Stimulated activated CD8-positive, alpha-beta memory T cell treated with anti-CD3 and anti-CD28 coated beads, Interleukin-15, amount 100 ng/mL, for 48 hours (primary cell): Measurements from ENCODE around the gene PLXDC1.
"Not testable (repeated sequence)": the region's sequence is repeated elsewhere in the genome, so short reads cannot be mapped to it uniquely, and the experiment has no call there.

ENCODE experiments used
- DNase-seq, 2 donors: peaks; one replicate each; pipeline ENCODE4 v3.0.0-alpha.2; 2020; ENCODE audit warnings: low read depth in 2 of 2

Gene PLXDC1

GRCh38 chr17:39155654-39156053, 4.2 kb upstream of the PLXDC1 start:
- DNase-seq, result no peak

- peak; percentile 77 to 81 for DNase-seq
Measured at GRCh38 chr17:39153599-39154051, 2.2 kb upstream of the PLXDC1 start.

- no peak for DNase-seq
Measured at GRCh38 chr17:39151943-39152818, 744 bp upstream of the PLXDC1 start.

GRCh38 chr17:39150795-39151149, 665 bp downstream of the PLXDC1 start:
- DNase-seq, result no peak

- no peak for DNase-seq
Measured at GRCh38 chr17:39150104-39150634, 1.3 kb downstream of the PLXDC1 start.

GRCh38 chr17:39147221-39148185, 3.9 kb downstream of the PLXDC1 start:
- DNase-seq, result no peak

- no peak for DNase-seq
Measured at GRCh38 chr17:39146273-39146672, 5.2 kb downstream of the PLXDC1 start.

GRCh38 chr17:39145143-39145542, 6.3 kb downstream of the PLXDC1 start:
- no peak for DNase-seq

GRCh38 chr17:39144416-39144840, 7.0 kb downstream of the PLXDC1 start:
- DNase-seq, result no peak

- no peak for DNase-seq
Measured at GRCh38 chr17:39143552-39144093, 7.8 kb downstream of the PLXDC1 start.

GRCh38 chr17:39141915-39142664, 9.3 kb downstream of the PLXDC1 start:
- DNase-seq, result no peak

- DNase-seq, result no peak
Measured at GRCh38 chr17:39141294-39141693, 10.1 kb downstream of the PLXDC1 start.

GRCh38 chr17:39139561-39139960, 11.9 kb downstream of the PLXDC1 start:
- no peak for DNase-seq

- no peak for DNase-seq
Measured at GRCh38 chr17:39139161-39139511, 12.3 kb downstream of the PLXDC1 start.

GRCh38 chr17:39138431-39139160, 12.8 kb downstream of the PLXDC1 start:
- DNase-seq, result no peak

GRCh38 chr17:39134878-39135277, 16.6 kb downstream of the PLXDC1 start:
- no peak for DNase-seq

- DNase-seq, result no peak
Measured at GRCh38 chr17:39132192-39132610, 19.2 kb downstream of the PLXDC1 start.

GRCh38 chr17:39131616-39132015, 19.8 kb downstream of the PLXDC1 start:
- no peak for DNase-seq

- no peak for DNase-seq
Measured at GRCh38 chr17:39130205-39130604, 21.2 kb downstream of the PLXDC1 start.

- not testable (repeated sequence) for DNase-seq
Measured at GRCh38 chr17:39129544-39129943, 21.9 kb downstream of the PLXDC1 start.

GRCh38 chr17:39126436-39126835, 25.0 kb downstream of the PLXDC1 start:
- no peak for DNase-seq
